Activated B cell treated with CpG ODN at 0.5 μM for 24 hours (primary cell): ENCODE data around the gene ANP32B. TPM values are rescaled to one million over a fixed set of nuclear protein-coding genes. Genes with fewer than 3 reads are reported as not detected.
A peak's percentile ranks its signal among the peaks of the same experiment; 100 is the strongest.

Experiments used
- ATAC-seq: fragments of 200-7000 bp; cut with Tn5 transposase; one replicate; pipeline ENCODE4 v1.10.0; 2021; ENCODE audit warnings: low read depth, mild to moderate bottlenecking, moderate library complexity
- CTCF ChIA-PET: fragments of 350-600 bp; sonication (Branson Sonifier 250); formaldehyde crosslinking; loops from one replicate; lab custom pipeline; 2021; ENCODE audit warnings: antibody characterized with exemption; lab: Charles Lee
- POLR2A ChIA-PET: fragments of 350-600 bp; sonication (Branson Sonifier 250); formaldehyde crosslinking; loops from one replicate; lab custom pipeline; 2021; ENCODE audit warnings: antibody characterized with exemption; lab: Charles Lee
- DNase-seq: peaks from one replicate; pipeline ENCODE4 v3.0.0; 2022
- H3K27ac Mint-ChIP-seq: one replicate; pipeline ENCODE4 v1.8.0; 2020; ENCODE audit warnings: mixed read lengths
- H3K27me3 Mint-ChIP-seq: one replicate; pipeline ENCODE4 v1.8.0; 2021; ENCODE audit warnings: mixed read lengths
- H3K36me3 Mint-ChIP-seq: one replicate; pipeline ENCODE4 v1.8.0; 2021; ENCODE audit warnings: low read depth, mixed read lengths
- H3K4me1 Mint-ChIP-seq: one replicate; pipeline ENCODE4 v1.8.0; 2021; ENCODE audit warnings: mixed read lengths
- H3K4me3 Mint-ChIP-seq: one replicate; pipeline ENCODE4 v1.8.0; 2020; ENCODE audit warnings: mild to moderate bottlenecking, mixed read lengths
- H3K9me3 Mint-ChIP-seq: one replicate; pipeline ENCODE4 v1.8.0; 2020; ENCODE audit warnings: mixed read lengths
- CTCF ChIP-seq: fragments of 200-600 bp; IDR thresholded peaks from one replicate; pipeline ENCODE4 v1.8.0; 2022; ENCODE audit warnings: antibody characterized with exemption, mild to moderate bottlenecking
- intact Hi-C: fragments of 100-400 bp; cut with micrococcal nuclease; formaldehyde crosslinking; loops from one replicate; pipeline ENCODE4 v1.15.1; 2024
- total RNA-seq: library from RNA; stranded (reverse); gene quantifications from 2 replicates; pipeline ENCODE4 v1.2.3, GENCODE V29; 2022

Gene ANP32B
- total RNA-seq = 162 and 173 TPM in 2 replicates

- no peaks in the 10 kb centered on the region for H3K27me3 Mint-ChIP-seq
- ATAC-seq = peak; percentile 80
- intact Hi-C loops = loop anchor here (1.0 to 5.0 kb wide), 12 partner anchors 9 to 1566 kb away; partner anchors contain the start of genes NANS, NCBP1, TBC1D2 and TDRD7
- H3K36me3 Mint-ChIP-seq = no peaks in the 10 kb centered on the region
- H3K4me1 Mint-ChIP-seq = peaks cover 38% of the 10 kb centered on the region
- CTCF ChIA-PET = interaction anchor here (0.8 to 2.4 kb wide), 5 partner anchors 15 to 273 kb away, joined by 3 to 15 read pairs (median 5); partner anchors contain the start of genes TBC1D2 and TRMO
- H3K27ac Mint-ChIP-seq = peak within 1 kb of the TSS; percentile 92
- H3K9me3 Mint-ChIP-seq = no peaks in the 10 kb centered on the region
- POLR2A ChIA-PET = interaction anchor here (0.5 to 4.7 kb wide), 20 partner anchors 9 to 567 kb away, joined by 3 to 94 read pairs (median 4); partner anchors contain the start of genes NANS, NCBP1, TBC1D2 and TRMO
- peak within 1 kb of the TSS; percentile 86 for H3K4me3 Mint-ChIP-seq
- peak; percentile 95 for DNase-seq
- TF ChIP-seq CTCF = no peak
These were observed at the start of gene ANP32B for GRCh38 chr9:97982683-97983588. ANP32B (plus strand) TSS chr9:97983341; CDS start chr9:97983556, 215 bp downstream.

- Mint-ChIP-seq H3K27ac (no peak overlapping the region), H3K4me3 (no peak overlapping the region), H3K9me3 (no peaks in the 10 kb centered on the region), H3K27me3 (peaks cover 2% of the 10 kb centered on the region), H3K36me3 (no peaks in the 10 kb centered on the region), H3K4me1 (peaks cover 10% of the 10 kb centered on the region)
- POLR2A ChIA-PET = interaction anchor here (1.3 kb wide), 1 partner anchor 49 kb away, joined by 3 read pairs; the partner anchor contains the start of gene ANP32B
- DNase-seq (no peak), ATAC-seq (no peak)
- CTCF ChIA-PET = interaction anchor here (0.7 kb wide), 1 partner anchor 153 kb away, joined by 3 read pairs; no protein-coding TSS in a partner anchor
- intact Hi-C loops = no loop called here
- no peak for TF ChIP-seq CTCF
These were observed 48.6 kb upstream of the ANP32B start for GRCh38 chr9:97934321-97935115.

GRCh38 chr9:97935276-97935675, 47.9 kb upstream of the ANP32B start:
- H3K4me1 Mint-ChIP-seq = peaks cover 10% of the 10 kb centered on the region
- H3K27me3 Mint-ChIP-seq = peaks cover 2% of the 10 kb centered on the region
- no peak overlapping the region for H3K27ac Mint-ChIP-seq
- ChIA-PET POLR2A (interaction anchor here (1.3 kb wide), 1 partner anchor 48 kb away, joined by 3 read pairs; the partner anchor contains the start of gene ANP32B), CTCF (interaction anchor here (1.0 kb wide), 1 partner anchor 12 kb away, joined by 3 read pairs; no protein-coding TSS in a partner anchor)
- DNase-seq (no peak), ATAC-seq (no peak)
- H3K36me3 Mint-ChIP-seq = no peaks in the 10 kb centered on the region
- no peak overlapping the region for H3K4me3 Mint-ChIP-seq
- no peak for TF ChIP-seq CTCF
- intact Hi-C loops = no loop called here
- no peaks in the 10 kb centered on the region for H3K9me3 Mint-ChIP-seq

GRCh38 chr9:97936998-97937397, 46.1 kb upstream of the ANP32B start:
- Mint-ChIP-seq H3K4me3 (no peak overlapping the region), H3K4me1 (peaks cover 7% of the 10 kb centered on the region), H3K27ac (no peak overlapping the region), H3K36me3 (no peaks in the 10 kb centered on the region), H3K27me3 (peaks cover 2% of the 10 kb centered on the region), H3K9me3 (no peaks in the 10 kb centered on the region)
- DNase-seq = no peak
- POLR2A ChIA-PET = no interaction called here
- no peak for ATAC-seq
- TF ChIP-seq CTCF = no peak
- CTCF ChIA-PET = interaction anchor here (1.1 kb wide), 1 partner anchor 14 kb away, joined by 3 read pairs; the partner anchor contains the start of gene TRMO
- intact Hi-C loops = no loop called here
